ENCODE data around the gene HOMER3.

HOMER3 gene

DNA sequence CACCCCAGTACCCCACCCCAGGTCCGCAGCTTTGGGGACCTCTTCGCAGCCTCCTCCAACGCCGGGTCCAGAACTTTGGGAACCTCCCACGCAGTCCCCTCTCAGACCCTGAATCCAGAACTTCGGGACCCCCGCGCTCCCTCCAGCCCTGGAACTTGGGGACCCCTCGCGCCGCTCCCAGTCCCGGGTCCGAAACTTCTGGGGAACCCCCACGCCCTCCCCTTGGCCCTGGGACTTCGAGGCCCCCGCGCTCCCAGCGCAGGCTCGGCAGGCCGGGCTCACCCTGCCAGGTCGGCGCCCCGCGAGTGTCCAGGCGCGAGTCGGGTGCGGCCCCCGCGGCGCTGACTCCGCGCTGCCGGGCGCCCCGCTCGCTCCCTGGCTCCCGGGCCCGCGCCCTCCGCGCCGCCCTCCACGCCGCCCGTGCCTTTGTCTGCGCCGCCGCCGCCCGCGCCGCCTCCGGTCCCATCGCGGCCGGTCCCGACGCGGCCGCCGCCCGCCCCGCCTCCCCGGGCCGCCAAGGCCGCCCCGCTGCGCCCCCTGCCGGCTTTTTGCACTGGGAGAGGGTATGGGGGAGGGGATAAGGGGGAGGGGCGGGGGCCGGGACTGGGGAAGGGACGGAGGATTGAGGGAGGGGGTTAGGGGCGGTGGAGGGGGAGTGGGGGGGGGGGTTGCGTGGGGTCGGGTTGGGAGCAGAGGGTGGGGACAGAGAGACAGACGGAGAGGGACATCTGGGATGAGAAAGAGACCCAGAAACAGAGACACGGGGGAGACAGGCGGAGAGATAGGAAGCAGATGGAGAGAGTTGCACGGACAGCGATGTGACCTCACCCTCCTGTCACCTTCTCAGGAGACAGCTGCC is at the start of gene HOMER3:
TSS of gene HOMER3 (minus strand) at position 449 of the 859 bp plus-strand sequence. CDS start 2,235 bp downstream, outside the sequence.
- peak; percentile 92 for DNase-seq (ENCODE audit: low spot score)
- ChIA-PET POLR2A (ENCODE audit: low non-redundant PET) (no interaction called here), CTCF (interaction anchor here (0.5 to 2.4 kb wide), 3 partner anchors 46 to 338 kb away, joined by 3 to 8 read pairs (median 6); no protein-coding TSS in a partner anchor)
- H3K27ac ChIP-seq, result peak within 1 kb of the TSS; percentile 89
- TF ChIP-seq, protein P1, sequence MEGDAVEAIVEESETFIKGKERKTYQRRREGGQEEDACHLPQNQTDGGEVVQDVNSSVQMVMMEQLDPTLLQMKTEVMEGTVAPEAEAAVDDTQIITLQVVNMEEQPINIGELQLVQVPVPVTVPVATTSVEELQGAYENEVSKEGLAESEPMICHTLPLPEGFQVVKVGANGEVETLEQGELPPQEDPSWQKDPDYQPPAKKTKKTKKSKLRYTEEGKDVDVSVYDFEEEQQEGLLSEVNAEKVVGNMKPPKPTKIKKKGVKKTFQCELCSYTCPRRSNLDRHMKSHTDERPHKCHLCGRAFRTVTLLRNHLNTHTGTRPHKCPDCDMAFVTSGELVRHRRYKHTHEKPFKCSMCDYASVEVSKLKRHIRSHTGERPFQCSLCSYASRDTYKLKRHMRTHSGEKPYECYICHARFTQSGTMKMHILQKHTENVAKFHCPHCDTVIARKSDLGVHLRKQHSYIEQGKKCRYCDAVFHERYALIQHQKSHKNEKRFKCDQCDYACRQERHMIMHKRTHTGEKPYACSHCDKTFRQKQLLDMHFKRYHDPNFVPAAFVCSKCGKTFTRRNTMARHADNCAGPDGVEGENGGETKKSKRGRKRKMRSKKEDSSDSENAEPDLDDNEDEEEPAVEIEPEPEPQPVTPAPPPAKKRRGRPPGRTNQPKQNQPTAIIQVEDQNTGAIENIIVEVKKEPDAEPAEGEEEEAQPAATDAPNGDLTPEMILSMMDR (conservative IDR thresholded peaks at IDR 0.05; ENCODE audit: low read depth), result peak; percentile 89

DNA sequence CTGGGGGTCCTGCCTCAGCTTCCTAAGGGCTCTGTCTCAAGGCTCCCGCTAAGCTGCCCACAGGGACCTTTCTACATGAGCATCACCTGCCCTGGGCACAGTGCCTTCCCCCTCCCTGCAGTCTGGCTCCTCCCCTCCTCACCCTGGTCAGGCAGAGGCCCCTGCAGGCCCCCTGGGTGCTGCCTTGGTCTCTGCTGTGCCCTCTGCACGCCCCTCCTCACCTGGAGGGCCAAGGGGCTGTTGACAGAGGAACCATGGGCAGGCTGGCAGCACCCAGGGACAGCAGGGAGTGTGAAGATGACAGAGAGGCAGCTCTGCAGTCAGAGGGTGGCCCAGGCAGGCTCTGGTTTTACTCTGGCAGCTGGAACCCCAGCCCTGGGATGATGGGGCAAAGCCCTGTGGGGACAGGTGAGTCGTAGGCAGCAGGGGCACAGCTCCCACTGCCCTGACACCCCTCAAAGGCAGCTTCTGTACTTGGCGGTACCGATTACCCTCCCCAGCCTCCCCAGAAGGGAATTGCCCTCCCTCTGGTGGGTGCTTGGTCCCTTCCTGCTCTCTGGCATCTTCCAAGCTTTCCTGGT is 49.2 kb upstream of the HOMER3 start:
- DNase-seq (ENCODE audit: low spot score), result no peak
- POLR2A ChIA-PET (ENCODE audit: low non-redundant PET), result no interaction called here
- CTCF ChIA-PET, result interaction anchor here (0.7 kb wide), 2 partner anchors 63 to 82 kb away, joined by 3 read pairs; no protein-coding TSS in a partner anchor
- peak overlapping the region; percentile 22 for H3K27ac ChIP-seq
- TF ChIP-seq, protein P1 (conservative IDR thresholded peaks at IDR 0.05; ENCODE audit: low read depth), result no peak

DNA sequence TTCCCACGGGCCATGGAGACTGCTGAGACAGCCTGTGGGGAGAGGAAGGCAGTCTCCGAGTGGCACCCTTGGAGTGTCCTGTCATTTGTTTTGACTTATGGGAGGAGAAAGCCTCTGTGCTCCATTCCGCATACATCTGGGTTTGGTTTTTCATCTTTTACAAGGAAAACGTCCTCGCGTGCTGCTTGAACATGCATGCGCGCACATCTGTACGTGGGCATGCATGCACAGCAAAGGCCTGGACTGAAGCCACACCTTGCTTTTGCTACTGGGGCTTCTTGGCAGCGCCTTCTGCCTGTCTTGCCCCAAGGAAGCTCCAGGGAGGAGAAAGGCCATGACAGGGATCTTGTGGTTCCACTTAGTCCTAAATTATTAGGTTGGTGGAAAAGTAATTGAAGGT is 48.3 kb upstream of the HOMER3 start:
- no peak overlapping the region for H3K27ac ChIP-seq
- TF ChIP-seq, protein P1 (conservative IDR thresholded peaks at IDR 0.05; ENCODE audit: low read depth), result no peak
- ChIA-PET CTCF (no interaction called here), POLR2A (ENCODE audit: low non-redundant PET) (no interaction called here)
- DNase-seq (ENCODE audit: low spot score), result no peak

DNA sequence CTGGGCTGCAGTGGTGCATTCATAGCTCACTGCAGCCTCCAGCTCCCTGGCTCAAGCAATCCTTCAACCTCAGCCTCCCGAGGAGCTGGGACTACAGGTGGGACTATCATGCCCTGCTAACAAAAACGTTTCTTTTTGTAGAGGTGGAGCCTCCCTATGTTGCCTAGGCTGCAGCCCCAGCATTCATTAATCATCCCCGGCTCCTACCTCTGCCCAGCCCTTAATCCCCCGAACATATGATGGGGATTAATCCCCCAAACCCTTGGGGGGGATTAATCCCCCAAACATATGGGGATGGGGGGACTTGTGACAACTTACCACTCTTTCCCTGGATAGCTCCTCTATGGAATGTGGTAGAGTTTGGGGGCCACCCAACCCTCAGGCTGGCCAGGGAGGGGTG is 46.4 kb upstream of the HOMER3 start:
- no peak for DNase-seq (ENCODE audit: low spot score)
- ChIA-PET POLR2A (ENCODE audit: low non-redundant PET) (interaction anchor here (0.5 to 1.0 kb wide), 2 partner anchors 68 to 141 kb away, joined by 3 to 7 read pairs; partner anchors contain the start of genes COPE and DDX49), CTCF (interaction anchor here (0.6 to 1.7 kb wide), 10 partner anchors 8 to 154 kb away, joined by 3 to 8 read pairs (median 4); partner anchors contain the start of genes COPE, DDX49 and HOMER3)
- TF ChIP-seq, protein P1 (conservative IDR thresholded peaks at IDR 0.05; ENCODE audit: low read depth), result no peak
- no peak overlapping the region for H3K27ac ChIP-seq

DNA sequence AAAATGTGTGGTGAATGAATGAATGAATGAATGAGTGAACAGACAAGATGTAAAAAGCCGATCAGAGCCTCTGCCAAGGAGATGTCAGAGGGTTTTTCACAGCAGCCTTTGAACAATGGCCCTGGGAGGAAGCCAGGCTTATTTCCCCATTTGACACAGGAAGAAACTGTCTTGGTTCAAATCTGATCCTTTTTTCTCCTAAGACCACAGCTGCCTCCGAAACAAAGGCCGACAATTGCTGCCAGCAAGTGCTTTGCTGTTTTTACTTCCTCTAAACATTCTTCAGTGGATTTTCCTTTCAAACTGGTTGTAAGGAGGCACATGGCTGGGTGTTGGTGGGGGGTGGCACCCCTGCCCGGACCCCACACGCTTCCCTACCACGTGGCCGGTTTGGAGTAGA is 44.2 kb upstream of the HOMER3 start:
- no peak for DNase-seq (ENCODE audit: low spot score)
- POLR2A ChIA-PET (ENCODE audit: low non-redundant PET), result no interaction called here
- TF ChIP-seq, protein P1 (conservative IDR thresholded peaks at IDR 0.05; ENCODE audit: low read depth), result no peak
- no peak overlapping the region for H3K27ac ChIP-seq
- CTCF ChIA-PET, result no interaction called here

DNA sequence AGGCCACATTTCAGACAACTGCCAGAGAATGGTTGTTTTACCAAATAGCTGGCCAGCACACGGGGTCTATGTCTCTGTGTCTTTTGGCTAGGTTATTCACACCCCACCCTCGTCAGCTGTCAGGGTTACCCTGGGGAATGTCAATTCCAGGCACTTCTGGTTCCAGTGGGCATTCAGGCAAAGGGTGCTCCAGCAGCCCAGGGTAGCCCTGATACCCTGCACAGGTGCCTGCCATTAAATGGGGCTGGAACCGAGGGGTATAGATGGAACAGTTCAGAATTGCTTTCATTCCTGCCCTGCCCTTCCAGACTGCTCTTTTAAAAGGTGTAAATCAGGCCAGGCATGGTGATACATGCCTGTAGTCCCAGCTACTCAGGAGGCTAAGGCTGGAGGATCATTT is 43.2 kb upstream of the HOMER3 start:
- H3K27ac ChIP-seq, result no peak overlapping the region
- ChIA-PET CTCF (interaction anchor here (0.5 kb wide), 1 partner anchor 1067 kb away, joined by 3 read pairs; no protein-coding TSS in a partner anchor), POLR2A (ENCODE audit: low non-redundant PET) (no interaction called here)
- TF ChIP-seq, protein P1 (conservative IDR thresholded peaks at IDR 0.05; ENCODE audit: low read depth), result no peak
- DNase-seq (ENCODE audit: low spot score), result no peak

All from RWPE1 (cell line).